ENCODE data around the gene LOXL1. TPM values are rescaled to one million over a fixed set of nuclear protein-coding genes. Genes with fewer than 3 reads are reported as not detected.

The LOXL1 gene
- total and polyA plus RNA-seq, 4 donors: 0.67 to 2.0 (median 1.4) TPM; not detected in 1

DNA sequence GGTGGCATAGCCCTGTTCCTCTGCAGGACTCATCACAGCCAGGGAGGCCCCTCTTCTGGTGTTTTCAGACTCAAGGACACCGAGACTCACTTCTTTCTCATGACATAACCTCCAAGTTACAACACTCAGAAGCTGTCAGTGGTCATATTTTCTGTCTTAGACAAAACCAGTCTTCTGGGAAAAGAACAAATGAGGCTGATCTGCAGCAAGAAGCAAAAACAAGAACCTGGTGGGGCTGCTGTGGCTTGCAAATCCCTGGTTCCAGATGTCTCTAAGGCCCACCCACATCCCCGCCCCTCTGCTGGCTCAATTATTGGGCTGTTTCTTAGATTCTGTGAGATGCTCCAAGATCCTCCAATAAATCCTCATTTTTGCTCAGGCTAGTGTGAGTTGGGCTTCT, 16.6 kb upstream of the LOXL1 start:
- Histone ChIP-seq H3K9me3 (ENCODE audit: control insufficient read depth in 4 of 4, low read length in 3 of 4) (no peaks in the 10 kb centered on the region), H3K9ac (ENCODE audit: low read depth in 1 of 2, low read length in 2 of 2) (no peak overlapping the region), H3K27me3 (ENCODE audit: control insufficient read depth in 4 of 4, insufficient read depth in 4 of 4, low read length in 3 of 4) (peaks cover 0 to 11% (median 0%) of the 10 kb centered on the region in 4 donors), H3K4me1 (ENCODE audit: control insufficient read depth in 4 of 4, insufficient read depth in 4 of 4, low read length in 3 of 4) (no peaks in the 10 kb centered on the region), H3K4me3 (ENCODE audit: low read depth in 1 of 3, low read length in 3 of 3) (no peak overlapping the region), H3K36me3 (ENCODE audit: control insufficient read depth in 4 of 4, insufficient read depth in 3 of 4, low read depth in 1 of 4, low read length in 3 of 4) (no peaks in the 10 kb centered on the region), H3K27ac (ENCODE audit: low read depth in 1 of 2, low read length in 2 of 2) (no peak overlapping the region)
- 83% methylated on average over 2 of the region's 2 CpGs for WGBS
- DNase-seq (ENCODE audit: low spot score): no peak
- TF ChIP-seq TAF1 (conservative IDR thresholded peaks at IDR 0.05) (no peak), RXRA (IDR thresholded peaks at IDR 0.05) (no peak), HNF4A (conservative IDR thresholded peaks at IDR 0.05) (no peak), EGR1 (IDR thresholded peaks at IDR 0.05; ENCODE audit: low read depth in 2 of 2) (no peak), GABPA (IDR thresholded peaks at IDR 0.05 in 1 of 2, conservative IDR thresholded peaks at IDR 0.05 in 1 of 2) (no peak), NR2F2 (IDR thresholded peaks at IDR 0.05) (no peak), FOXA1 (IDR thresholded peaks at IDR 0.05) (no peak), FOXA2 (IDR thresholded peaks at IDR 0.05) (no peak)
- TF ChIP-seq, protein P1, sequence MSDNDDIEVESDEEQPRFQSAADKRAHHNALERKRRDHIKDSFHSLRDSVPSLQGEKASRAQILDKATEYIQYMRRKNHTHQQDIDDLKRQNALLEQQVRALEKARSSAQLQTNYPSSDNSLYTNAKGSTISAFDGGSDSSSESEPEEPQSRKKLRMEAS (IDR thresholded peaks at IDR 0.05): no peak
- TF ChIP-seq, protein P2, sequence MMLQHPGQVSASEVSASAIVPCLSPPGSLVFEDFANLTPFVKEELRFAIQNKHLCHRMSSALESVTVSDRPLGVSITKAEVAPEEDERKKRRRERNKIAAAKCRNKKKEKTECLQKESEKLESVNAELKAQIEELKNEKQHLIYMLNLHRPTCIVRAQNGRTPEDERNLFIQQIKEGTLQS (IDR thresholded peaks at IDR 0.05): no peak

DNA sequence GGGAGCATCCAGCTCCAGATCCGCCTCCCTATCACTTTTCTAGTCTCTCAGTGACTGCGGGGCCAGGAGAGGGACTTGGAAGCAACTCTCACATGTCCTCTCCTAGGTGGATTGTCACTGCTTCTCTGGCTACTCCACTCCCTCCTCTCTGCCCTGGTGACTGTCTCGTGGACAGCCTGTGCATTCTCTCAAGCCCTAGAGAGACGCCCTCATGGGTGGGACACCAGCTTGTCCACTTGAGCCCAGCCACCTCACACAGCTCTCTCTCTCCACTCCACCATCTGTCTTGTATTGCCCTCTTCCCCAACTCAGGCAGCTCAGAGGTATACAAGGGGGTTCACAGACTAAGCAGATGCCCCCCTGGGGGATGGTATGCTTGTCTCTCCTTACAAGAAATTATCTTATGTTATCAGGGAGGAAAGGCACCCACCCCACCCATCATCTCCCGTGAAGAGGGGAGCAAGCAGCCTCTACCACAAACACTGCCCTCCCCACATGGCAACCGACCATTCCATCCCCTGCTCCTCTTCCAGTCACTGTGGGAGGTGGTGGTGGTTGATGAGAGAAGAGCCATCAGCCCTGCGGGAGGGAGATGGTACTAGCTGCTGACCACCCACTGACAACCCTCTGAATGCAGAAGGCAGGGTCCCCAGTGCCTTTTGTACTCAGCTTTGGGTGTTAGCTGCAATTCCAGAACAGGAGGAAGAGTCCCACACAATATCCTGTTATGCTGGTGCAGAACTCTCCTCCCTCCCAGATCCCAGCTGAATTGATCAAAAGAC, 15.5 kb upstream of the LOXL1 start:
- Histone ChIP-seq H3K9me3 (ENCODE audit: control insufficient read depth in 4 of 4, low read length in 3 of 4) (no peaks in the 10 kb centered on the region), H3K36me3 (ENCODE audit: control insufficient read depth in 4 of 4, insufficient read depth in 3 of 4, low read depth in 1 of 4, low read length in 3 of 4) (no peaks in the 10 kb centered on the region), H3K4me1 (ENCODE audit: control insufficient read depth in 4 of 4, insufficient read depth in 4 of 4, low read length in 3 of 4) (no peaks in the 10 kb centered on the region), H3K27me3 (ENCODE audit: control insufficient read depth in 4 of 4, insufficient read depth in 4 of 4, low read length in 3 of 4) (peaks cover 0 to 11% (median 0%) of the 10 kb centered on the region in 4 donors), H3K9ac (ENCODE audit: low read depth in 1 of 2, low read length in 2 of 2) (no peak overlapping the region), H3K4me3 (ENCODE audit: low read depth in 1 of 3, low read length in 3 of 3) (no peak overlapping the region), H3K27ac (ENCODE audit: low read depth in 1 of 2, low read length in 2 of 2) (no peak overlapping the region)
- DNase-seq (ENCODE audit: low spot score): no peak
- WGBS: 67% methylated on average over 7 of the region's 7 CpGs
- TF ChIP-seq NR2F2 (IDR thresholded peaks at IDR 0.05) (no peak), FOXA2 (IDR thresholded peaks at IDR 0.05) (no peak), HNF4A (conservative IDR thresholded peaks at IDR 0.05) (no peak), TAF1 (conservative IDR thresholded peaks at IDR 0.05) (no peak)
- TF ChIP-seq, protein P2 (IDR thresholded peaks at IDR 0.05): no peak
- TF ChIP-seq, protein P1 (IDR thresholded peaks at IDR 0.05): no peak

DNA sequence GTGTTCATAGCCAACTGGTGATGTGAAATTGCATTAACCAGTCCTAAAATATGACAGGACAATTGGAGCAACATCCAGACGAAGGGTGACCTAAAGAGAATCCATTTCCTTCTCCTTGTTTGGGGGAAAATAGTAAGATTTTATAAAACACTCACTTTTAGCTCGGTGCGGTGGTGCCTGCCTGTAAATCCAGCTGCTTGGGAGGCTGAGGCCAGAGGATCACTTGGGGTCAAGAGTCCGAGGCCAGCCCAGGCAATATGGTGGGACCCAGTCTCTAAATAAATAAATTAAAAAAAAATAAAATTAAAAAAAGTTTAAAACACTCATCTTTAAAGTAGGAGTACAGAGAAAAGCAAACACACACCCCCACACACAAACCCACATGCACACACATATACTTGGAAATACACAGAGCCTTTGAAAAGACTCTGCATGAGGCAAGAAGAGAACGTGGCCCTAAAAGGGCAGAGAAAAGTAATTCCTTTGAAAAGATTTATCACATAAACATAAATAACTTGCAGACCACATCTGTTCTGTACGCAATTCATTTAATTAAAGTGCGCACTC, 14.1 kb upstream of the LOXL1 start:
- no peak overlapping the region for H3K4me3 ChIP-seq (ENCODE audit: low read depth in 1 of 3, low read length in 3 of 3)
- H3K27ac ChIP-seq (ENCODE audit: low read depth in 1 of 2, low read length in 2 of 2): no peak overlapping the region
- peaks cover 0 to 3% (median 1%) of the 10 kb centered on the region in 4 donors for H3K9me3 ChIP-seq (ENCODE audit: control insufficient read depth in 4 of 4, low read length in 3 of 4)
- TF ChIP-seq, protein P1 (IDR thresholded peaks at IDR 0.05): no peak
- TF ChIP-seq FOXA2 (IDR thresholded peaks at IDR 0.05) (no peak), GABPA (IDR thresholded peaks at IDR 0.05 in 1 of 2, conservative IDR thresholded peaks at IDR 0.05 in 1 of 2) (no peak), FOXA1 (IDR thresholded peaks at IDR 0.05) (no peak), JUND (IDR thresholded peaks at IDR 0.05) (no peak), YY1 (IDR thresholded peaks at IDR 0.05) (no peak)
- TF ChIP-seq, protein P2 (IDR thresholded peaks at IDR 0.05): no peak
- TF ChIP-seq, protein P3, sequence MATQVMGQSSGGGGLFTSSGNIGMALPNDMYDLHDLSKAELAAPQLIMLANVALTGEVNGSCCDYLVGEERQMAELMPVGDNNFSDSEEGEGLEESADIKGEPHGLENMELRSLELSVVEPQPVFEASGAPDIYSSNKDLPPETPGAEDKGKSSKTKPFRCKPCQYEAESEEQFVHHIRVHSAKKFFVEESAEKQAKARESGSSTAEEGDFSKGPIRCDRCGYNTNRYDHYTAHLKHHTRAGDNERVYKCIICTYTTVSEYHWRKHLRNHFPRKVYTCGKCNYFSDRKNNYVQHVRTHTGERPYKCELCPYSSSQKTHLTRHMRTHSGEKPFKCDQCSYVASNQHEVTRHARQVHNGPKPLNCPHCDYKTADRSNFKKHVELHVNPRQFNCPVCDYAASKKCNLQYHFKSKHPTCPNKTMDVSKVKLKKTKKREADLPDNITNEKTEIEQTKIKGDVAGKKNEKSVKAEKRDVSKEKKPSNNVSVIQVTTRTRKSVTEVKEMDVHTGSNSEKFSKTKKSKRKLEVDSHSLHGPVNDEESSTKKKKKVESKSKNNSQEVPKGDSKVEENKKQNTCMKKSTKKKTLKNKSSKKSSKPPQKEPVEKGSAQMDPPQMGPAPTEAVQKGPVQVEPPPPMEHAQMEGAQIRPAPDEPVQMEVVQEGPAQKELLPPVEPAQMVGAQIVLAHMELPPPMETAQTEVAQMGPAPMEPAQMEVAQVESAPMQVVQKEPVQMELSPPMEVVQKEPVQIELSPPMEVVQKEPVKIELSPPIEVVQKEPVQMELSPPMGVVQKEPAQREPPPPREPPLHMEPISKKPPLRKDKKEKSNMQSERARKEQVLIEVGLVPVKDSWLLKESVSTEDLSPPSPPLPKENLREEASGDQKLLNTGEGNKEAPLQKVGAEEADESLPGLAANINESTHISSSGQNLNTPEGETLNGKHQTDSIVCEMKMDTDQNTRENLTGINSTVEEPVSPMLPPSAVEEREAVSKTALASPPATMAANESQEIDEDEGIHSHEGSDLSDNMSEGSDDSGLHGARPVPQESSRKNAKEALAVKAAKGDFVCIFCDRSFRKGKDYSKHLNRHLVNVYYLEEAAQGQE (IDR thresholded peaks at IDR 0.05): no peak
- TF ChIP-seq, protein P4, sequence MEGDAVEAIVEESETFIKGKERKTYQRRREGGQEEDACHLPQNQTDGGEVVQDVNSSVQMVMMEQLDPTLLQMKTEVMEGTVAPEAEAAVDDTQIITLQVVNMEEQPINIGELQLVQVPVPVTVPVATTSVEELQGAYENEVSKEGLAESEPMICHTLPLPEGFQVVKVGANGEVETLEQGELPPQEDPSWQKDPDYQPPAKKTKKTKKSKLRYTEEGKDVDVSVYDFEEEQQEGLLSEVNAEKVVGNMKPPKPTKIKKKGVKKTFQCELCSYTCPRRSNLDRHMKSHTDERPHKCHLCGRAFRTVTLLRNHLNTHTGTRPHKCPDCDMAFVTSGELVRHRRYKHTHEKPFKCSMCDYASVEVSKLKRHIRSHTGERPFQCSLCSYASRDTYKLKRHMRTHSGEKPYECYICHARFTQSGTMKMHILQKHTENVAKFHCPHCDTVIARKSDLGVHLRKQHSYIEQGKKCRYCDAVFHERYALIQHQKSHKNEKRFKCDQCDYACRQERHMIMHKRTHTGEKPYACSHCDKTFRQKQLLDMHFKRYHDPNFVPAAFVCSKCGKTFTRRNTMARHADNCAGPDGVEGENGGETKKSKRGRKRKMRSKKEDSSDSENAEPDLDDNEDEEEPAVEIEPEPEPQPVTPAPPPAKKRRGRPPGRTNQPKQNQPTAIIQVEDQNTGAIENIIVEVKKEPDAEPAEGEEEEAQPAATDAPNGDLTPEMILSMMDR (IDR thresholded peaks at IDR 0.05; ENCODE audit: low read depth, low read length, missing input control): no peak
- no peak overlapping the region for H3K9ac ChIP-seq (ENCODE audit: low read depth in 1 of 2, low read length in 2 of 2)
- DNase-seq (ENCODE audit: low spot score): no peak
- peaks cover 0 to 11% (median 0%) of the 10 kb centered on the region in 4 donors for H3K27me3 ChIP-seq (ENCODE audit: control insufficient read depth in 4 of 4, insufficient read depth in 4 of 4, low read length in 3 of 4)
- H3K4me1 ChIP-seq (ENCODE audit: control insufficient read depth in 4 of 4, insufficient read depth in 4 of 4, low read length in 3 of 4): no peaks in the 10 kb centered on the region
- H3K36me3 ChIP-seq (ENCODE audit: control insufficient read depth in 4 of 4, insufficient read depth in 3 of 4, low read depth in 1 of 4, low read length in 3 of 4): no peaks in the 10 kb centered on the region
- 74% methylated on average over 7 of the region's 7 CpGs for WGBS

Data from liver (tissue), 9 donors.